ENCODE data around the gene MISP.
"Not testable (repeated sequence)": the region's sequence is repeated elsewhere in the genome, so short reads cannot be mapped to it uniquely, and the experiment has no call there.

MISP gene

GRCh38 chr19:732148-733069 is 18.5 kb upstream of the MISP start:
- TF ChIP-seq, protein P1, sequence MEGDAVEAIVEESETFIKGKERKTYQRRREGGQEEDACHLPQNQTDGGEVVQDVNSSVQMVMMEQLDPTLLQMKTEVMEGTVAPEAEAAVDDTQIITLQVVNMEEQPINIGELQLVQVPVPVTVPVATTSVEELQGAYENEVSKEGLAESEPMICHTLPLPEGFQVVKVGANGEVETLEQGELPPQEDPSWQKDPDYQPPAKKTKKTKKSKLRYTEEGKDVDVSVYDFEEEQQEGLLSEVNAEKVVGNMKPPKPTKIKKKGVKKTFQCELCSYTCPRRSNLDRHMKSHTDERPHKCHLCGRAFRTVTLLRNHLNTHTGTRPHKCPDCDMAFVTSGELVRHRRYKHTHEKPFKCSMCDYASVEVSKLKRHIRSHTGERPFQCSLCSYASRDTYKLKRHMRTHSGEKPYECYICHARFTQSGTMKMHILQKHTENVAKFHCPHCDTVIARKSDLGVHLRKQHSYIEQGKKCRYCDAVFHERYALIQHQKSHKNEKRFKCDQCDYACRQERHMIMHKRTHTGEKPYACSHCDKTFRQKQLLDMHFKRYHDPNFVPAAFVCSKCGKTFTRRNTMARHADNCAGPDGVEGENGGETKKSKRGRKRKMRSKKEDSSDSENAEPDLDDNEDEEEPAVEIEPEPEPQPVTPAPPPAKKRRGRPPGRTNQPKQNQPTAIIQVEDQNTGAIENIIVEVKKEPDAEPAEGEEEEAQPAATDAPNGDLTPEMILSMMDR (IDR thresholded peaks at IDR 0.05; ENCODE audit: low read depth, low read length, missing control alignments): no peak
- in situ Hi-C loops (cut with HindIII; ENCODE audit: low sequenced_read_pairs): no loop called here
- no peak overlapping the region for H3K4me3 ChIP-seq (ENCODE audit: low read depth, low read length)
- no peak for DNase-seq (ENCODE audit: low read depth)

- TF ChIP-seq, protein P1 (IDR thresholded peaks at IDR 0.05; ENCODE audit: low read depth, low read length, missing control alignments): no peak
- no peak overlapping the region for H3K4me3 ChIP-seq (ENCODE audit: low read depth, low read length)
- DNase-seq (ENCODE audit: low read depth): no peak
- in situ Hi-C loops (cut with HindIII; ENCODE audit: low sequenced_read_pairs): no loop called here
Measured at GRCh38 chr19:734716-735115, 16.2 kb upstream of the MISP start.

GRCh38 chr19:736125-736524 is 14.8 kb upstream of the MISP start:
- DNase-seq (ENCODE audit: low read depth): no peak
- in situ Hi-C loops (cut with HindIII; ENCODE audit: low sequenced_read_pairs): no loop called here
- TF ChIP-seq, protein P1 (IDR thresholded peaks at IDR 0.05; ENCODE audit: low read depth, low read length, missing control alignments): no peak
- no peak overlapping the region for H3K4me3 ChIP-seq (ENCODE audit: low read depth, low read length)

GRCh38 chr19:737591-738093 is 13.3 kb upstream of the MISP start:
- TF ChIP-seq, protein P1 (IDR thresholded peaks at IDR 0.05; ENCODE audit: low read depth, low read length, missing control alignments): peak; percentile 66
- in situ Hi-C loops (cut with HindIII; ENCODE audit: low sequenced_read_pairs): no loop called here
- no peak overlapping the region for H3K4me3 ChIP-seq (ENCODE audit: low read depth, low read length)
- no peak for DNase-seq (ENCODE audit: low read depth)

DNA sequence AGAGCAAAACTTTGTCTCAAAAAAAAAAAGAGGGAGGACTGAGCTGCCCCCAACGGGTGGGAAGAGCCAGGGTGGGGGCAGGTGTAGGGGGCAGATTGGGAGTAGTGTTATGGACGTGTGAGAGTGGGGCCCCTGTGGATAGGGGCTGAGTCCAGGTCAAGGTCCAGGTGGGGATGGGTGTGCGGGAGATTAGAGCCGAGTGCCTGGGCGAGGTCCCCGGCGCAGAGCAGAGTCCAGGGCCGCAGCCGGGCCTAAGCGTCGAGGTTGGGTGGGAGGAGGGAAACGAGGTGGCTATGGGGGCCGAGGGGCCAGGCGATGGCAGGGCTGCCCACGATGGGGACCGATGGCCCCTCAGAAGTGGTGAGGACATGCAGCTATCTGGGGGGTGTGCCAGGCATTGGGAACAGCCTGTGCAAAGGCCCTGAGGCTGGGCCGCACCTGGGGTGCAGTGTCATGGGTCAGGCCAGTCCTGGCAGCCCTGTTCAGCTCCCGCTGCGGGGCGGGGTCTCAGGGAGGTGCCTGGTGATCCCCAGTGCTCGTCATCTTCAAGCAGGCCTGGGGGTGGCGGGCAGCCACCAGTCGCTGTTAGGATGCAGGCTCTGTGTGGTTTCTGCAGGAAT is 12.3 kb upstream of the MISP start:
- in situ Hi-C loops (cut with HindIII; ENCODE audit: low sequenced_read_pairs): no loop called here
- H3K4me3 ChIP-seq (ENCODE audit: low read depth, low read length): no peak overlapping the region
- no peak for DNase-seq (ENCODE audit: low read depth)
- TF ChIP-seq, protein P1 (IDR thresholded peaks at IDR 0.05; ENCODE audit: low read depth, low read length, missing control alignments): no peak

GRCh38 chr19:739998-740715 is 10.8 kb upstream of the MISP start:
- no peak overlapping the region for H3K4me3 ChIP-seq (ENCODE audit: low read depth, low read length)
- in situ Hi-C loops (cut with HindIII; ENCODE audit: low sequenced_read_pairs): no loop called here
- DNase-seq (ENCODE audit: low read depth): no peak
- TF ChIP-seq, protein P1 (IDR thresholded peaks at IDR 0.05; ENCODE audit: low read depth, low read length, missing control alignments): no peak

DNA sequence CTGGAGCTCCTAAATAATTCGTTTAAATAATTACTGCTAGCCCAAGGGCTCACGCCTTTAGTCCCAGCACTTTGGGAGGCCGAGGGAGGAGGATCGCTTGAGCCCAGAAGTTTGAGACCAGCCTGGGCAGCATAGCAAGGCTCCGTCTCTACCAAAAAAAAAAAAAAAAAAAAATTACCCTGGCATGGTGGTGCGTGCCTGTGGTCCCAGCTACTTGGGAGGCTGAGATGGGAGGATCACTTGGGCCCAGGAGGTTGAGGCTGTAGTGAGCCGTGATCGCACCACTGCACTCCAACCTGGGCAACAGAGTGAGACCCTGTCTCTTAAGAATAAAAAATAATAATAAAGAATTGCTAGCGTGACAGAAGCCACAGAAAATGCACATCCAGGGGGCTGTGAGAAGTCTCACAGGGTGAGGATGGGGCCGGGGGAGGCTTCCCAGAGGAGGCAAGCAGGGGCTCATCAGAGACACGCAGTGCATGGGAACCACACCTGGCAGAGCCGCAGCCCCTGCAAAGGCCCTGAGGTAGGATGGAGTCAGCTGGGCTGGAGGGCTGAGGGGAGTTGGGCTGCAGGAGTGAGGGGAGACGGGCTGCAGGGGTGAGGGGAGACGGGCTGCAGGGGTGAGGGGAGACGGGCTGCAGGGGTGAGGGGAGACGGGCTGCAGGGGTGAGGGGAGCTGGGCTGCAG is 10.0 kb upstream of the MISP start:
- in situ Hi-C loops (cut with HindIII; ENCODE audit: low sequenced_read_pairs); H3K4me3 ChIP-seq (ENCODE audit: low read depth, low read length); DNase-seq (ENCODE audit: low read depth): not testable (repeated sequence)
